A673 (cell line): ENCODE data around the gene FAM174B.

ENCODE experiments used
- EZH2 ChIP-seq: fragments of 200-600 bp; sonication (generic); IDR thresholded peaks from 2 replicates; pipeline ENCODE4 v1.6.1; 2017; ENCODE audit warnings: borderline replicate concordance, low read depth, mild to moderate bottlenecking, mixed read lengths, antibody characterized with exemption, low read length; ENCODE audit not compliant: poor library complexity, severe bottlenecking
- TF ChIP-seq, protein P1 (sequence below): fragments of 300-800, 200-600 bp; sonication (generic); conservative IDR thresholded peaks from 2 replicates; pipeline ENCODE4 v1.5.1; 2017; ENCODE audit warnings: low read depth, mild to moderate bottlenecking, antibody characterized with exemption, low read length, moderate library complexity, mixed read lengths

- TF ChIP-seq, protein P1, sequence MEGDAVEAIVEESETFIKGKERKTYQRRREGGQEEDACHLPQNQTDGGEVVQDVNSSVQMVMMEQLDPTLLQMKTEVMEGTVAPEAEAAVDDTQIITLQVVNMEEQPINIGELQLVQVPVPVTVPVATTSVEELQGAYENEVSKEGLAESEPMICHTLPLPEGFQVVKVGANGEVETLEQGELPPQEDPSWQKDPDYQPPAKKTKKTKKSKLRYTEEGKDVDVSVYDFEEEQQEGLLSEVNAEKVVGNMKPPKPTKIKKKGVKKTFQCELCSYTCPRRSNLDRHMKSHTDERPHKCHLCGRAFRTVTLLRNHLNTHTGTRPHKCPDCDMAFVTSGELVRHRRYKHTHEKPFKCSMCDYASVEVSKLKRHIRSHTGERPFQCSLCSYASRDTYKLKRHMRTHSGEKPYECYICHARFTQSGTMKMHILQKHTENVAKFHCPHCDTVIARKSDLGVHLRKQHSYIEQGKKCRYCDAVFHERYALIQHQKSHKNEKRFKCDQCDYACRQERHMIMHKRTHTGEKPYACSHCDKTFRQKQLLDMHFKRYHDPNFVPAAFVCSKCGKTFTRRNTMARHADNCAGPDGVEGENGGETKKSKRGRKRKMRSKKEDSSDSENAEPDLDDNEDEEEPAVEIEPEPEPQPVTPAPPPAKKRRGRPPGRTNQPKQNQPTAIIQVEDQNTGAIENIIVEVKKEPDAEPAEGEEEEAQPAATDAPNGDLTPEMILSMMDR: no peak
- no peak for TF ChIP-seq EZH2
These were observed 11.2 kb upstream of the FAM174B start for GRCh38 chr15:92666780-92667179.
